HEK293 (cell line): Measurements from ENCODE around the gene KRTAP6-2.

Experiments used
- CTCF ChIA-PET: fragments of 350-600 bp; formaldehyde crosslinking; extraction: SDS; loops from one replicate; lab custom pipeline; 2021; ENCODE audit warnings: antibody characterized with exemption; lab: Yijun Ruan, JAX
- POLR2A ChIA-PET: fragments of 300-600 bp; formaldehyde crosslinking; extraction: SDS; loops from one replicate; lab custom pipeline; 2020; ENCODE audit warnings: antibody characterized with exemption, inconsistent platforms; lab: Yijun Ruan, JAX
- H3K27ac ChIP-seq: fragments of 200-500 bp; sonication (Bioruptor generic); 2 replicates; pipeline ENCODE4 v1.5.1; 2014; ENCODE audit warnings: low read depth, low read length, control low read depth, inconsistent platforms; ENCODE audit errors: extremely low read depth
- H3K36me3 ChIP-seq, 2 experiments: fragments of 200-500 bp in 1 of 2; sonication (Bioruptor generic) in 1 of 2; 1 replicate in 1 of 2; 2 replicates in 1 of 2; pipeline ENCODE4 v1.5.1; 2014 to 2017; ENCODE audit warnings: inconsistent platforms in 2 of 2, low read length in 2 of 2; ENCODE audit not compliant: control insufficient read depth in 2 of 2, insufficient read depth in 1 of 2
- H3K4me1 ChIP-seq: fragments of 200-500 bp; sonication (Bioruptor generic); 2 replicates; pipeline ENCODE4 v1.5.1; 2014; ENCODE audit warnings: mild to moderate bottlenecking, low read length, inconsistent platforms; ENCODE audit not compliant: control insufficient read depth, insufficient read depth
- H3K4me3 ChIP-seq: 2 replicates; pipeline ENCODE4 v1.5.1; 2011; ENCODE audit warnings: low read depth, mild to moderate bottlenecking, control low read depth, low read length, moderate library complexity
- H3K9me3 ChIP-seq: fragments of 200-500 bp; sonication (Bioruptor generic); 2 replicates; pipeline ENCODE4 v1.5.1; 2014; ENCODE audit warnings: low read depth, low read length, inconsistent platforms; ENCODE audit not compliant: control insufficient read depth, insufficient read depth
- GLI4 ChIP-seq: fragments of 450-650 bp; formaldehyde crosslinking; IDR thresholded peaks from 2 replicates; pipeline ENCODE4 v1.5.1; 2016; ENCODE audit warnings: missing biosample characterization, missing genetic modification characterization
- GLIS1 ChIP-seq: fragments of 450-650 bp; formaldehyde crosslinking; IDR thresholded peaks from 2 replicates; pipeline ENCODE4 v1.5.1; 2016; ENCODE audit warnings: missing biosample characterization, missing genetic modification characterization
- HOXA7 ChIP-seq: sonication (generic); formaldehyde crosslinking; IDR thresholded peaks from 2 replicates; pipeline ENCODE4 v1.8.1; 2022; ENCODE audit warnings: missing genetic modification reagents, borderline replicate concordance
- HOXD13 ChIP-seq: sonication (generic); formaldehyde crosslinking; IDR thresholded peaks from 2 replicates; pipeline ENCODE4 v1.8.0; 2022; ENCODE audit warnings: missing genetic modification reagents, borderline replicate concordance
- SP2 ChIP-seq: fragments of 450-650 bp; formaldehyde crosslinking; IDR thresholded peaks from 2 replicates; pipeline ENCODE4 v1.5.1; 2016; ENCODE audit warnings: missing biosample characterization, missing genetic modification characterization
- WT1 ChIP-seq: fragments of 450-650 bp; formaldehyde crosslinking; IDR thresholded peaks from 2 replicates; pipeline ENCODE4 v1.5.1; 2016; ENCODE audit warnings: missing biosample characterization, missing genetic modification characterization
- YY1 ChIP-seq: fragments of 450-650 bp; formaldehyde crosslinking; IDR thresholded peaks from 2 replicates; pipeline ENCODE4 v1.5.1; 2018; ENCODE audit warnings: missing biosample characterization, missing genetic modification characterization
- ZBTB49 ChIP-seq: fragments of 450-650 bp; formaldehyde crosslinking; IDR thresholded peaks from 2 replicates; pipeline ENCODE4 v1.5.1; 2016; ENCODE audit warnings: missing biosample characterization, missing genetic modification characterization, low read depth
- ZFHX2 ChIP-seq: fragments of 450-650 bp; formaldehyde crosslinking; conservative IDR thresholded peaks from 2 replicates; pipeline ENCODE4 v1.5.1; 2016; ENCODE audit warnings: missing biosample characterization, missing genetic modification characterization
- ZNF19 ChIP-seq: fragments of 450-650 bp; formaldehyde crosslinking; IDR thresholded peaks from 2 replicates; pipeline ENCODE4; 2016; ENCODE audit warnings: missing biosample characterization, missing genetic modification characterization, low read depth
- ZNF211 ChIP-seq: fragments of 450-650 bp; formaldehyde crosslinking; IDR thresholded peaks from 2 replicates; pipeline ENCODE4 v1.5.1; 2016; ENCODE audit warnings: low read depth, missing biosample characterization, missing genetic modification characterization
- ZNF544 ChIP-seq: fragments of 450-650 bp; formaldehyde crosslinking; IDR thresholded peaks from 2 replicates; pipeline ENCODE4 v1.5.0; 2017; ENCODE audit warnings: missing biosample characterization, missing genetic modification characterization
- ZNF560 ChIP-seq: fragments of 450-650 bp; formaldehyde crosslinking; IDR thresholded peaks from 2 replicates; pipeline ENCODE4 v1.5.1; 2017; ENCODE audit warnings: missing biosample characterization, missing genetic modification characterization, borderline replicate concordance
- ZNF704 ChIP-seq: fragments of 450-650 bp; formaldehyde crosslinking; IDR thresholded peaks from 2 replicates; pipeline ENCODE4 v1.5.1; 2016; ENCODE audit warnings: missing biosample characterization, missing genetic modification characterization
- ZNF747 ChIP-seq: fragments of 450-650 bp; formaldehyde crosslinking; IDR thresholded peaks from 2 replicates; pipeline ENCODE4 v1.5.1; 2016; ENCODE audit warnings: missing biosample characterization, missing genetic modification characterization
- ZNF768 ChIP-seq: fragments of 450-650 bp; formaldehyde crosslinking; IDR thresholded peaks from 2 replicates; pipeline ENCODE4 v1.5.1; 2018; ENCODE audit warnings: missing biosample characterization, mild to moderate bottlenecking, missing genetic modification characterization
- ZNF776 ChIP-seq: fragments of 450-650 bp; formaldehyde crosslinking; IDR thresholded peaks from 2 replicates; pipeline ENCODE4 v1.5.0; 2017; ENCODE audit warnings: missing biosample characterization, missing genetic modification characterization, borderline replicate concordance
- ZNF792 ChIP-seq: fragments of 450-650 bp; formaldehyde crosslinking; IDR thresholded peaks from 2 replicates; pipeline ENCODE4 v1.5.1; 2016; ENCODE audit warnings: missing biosample characterization, missing genetic modification characterization
- ZNF830 ChIP-seq: fragments of 450-650 bp; IDR thresholded peaks from 2 replicates; pipeline ENCODE4 v1.5.0; 2018; ENCODE audit warnings: missing biosample characterization, missing genetic modification characterization, low read depth, mild to moderate bottlenecking, moderate library complexity
- ZSCAN4 ChIP-seq: fragments of 450-650 bp; formaldehyde crosslinking; IDR thresholded peaks from 2 replicates; pipeline ENCODE4 v1.5.1; 2017; ENCODE audit warnings: missing biosample characterization, missing genetic modification characterization
- TF ChIP-seq, protein P1 (sequence below): fragments of 450-650 bp; formaldehyde crosslinking; conservative IDR thresholded peaks from 2 replicates; pipeline ENCODE4 v1.5.1; 2016; ENCODE audit warnings: low read depth, missing biosample characterization, missing genetic modification characterization

Gene KRTAP6-2

DNA sequence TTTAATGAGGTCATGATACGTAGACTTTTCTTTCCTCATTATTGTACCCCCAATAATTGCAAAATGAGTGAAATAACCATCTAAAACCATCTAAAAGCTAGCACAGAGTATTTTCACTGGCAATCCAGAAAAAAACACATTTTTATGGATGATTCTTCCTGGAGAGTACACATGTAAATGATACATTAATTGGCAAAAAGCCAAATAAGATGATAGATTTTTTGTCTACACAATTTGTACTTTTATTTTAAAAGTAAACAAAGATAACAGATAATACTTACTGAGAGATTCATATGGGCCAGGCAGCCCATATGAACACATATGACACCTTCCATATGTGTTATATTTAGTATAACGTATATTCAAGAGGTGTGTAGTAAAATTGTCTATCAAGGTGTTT, 35.1 kb downstream of the KRTAP6-2 start:
- no peak for TF ChIP-seq ZSCAN4 (tag by site-specific recombination)
- no peak for TF ChIP-seq ZNF560 (tag by site-specific recombination)
- no peak for TF ChIP-seq GLIS1 (tag by site-specific recombination)
- no peak for TF ChIP-seq GLI4 (tag by site-specific recombination)
- no peak for TF ChIP-seq WT1 (tag by site-specific recombination)
- Histone ChIP-seq H3K27ac (no peak overlapping the region), H3K4me3 (no peak overlapping the region), H3K9me3 (no peaks in the 10 kb centered on the region), H3K4me1 (no peaks in the 10 kb centered on the region), H3K36me3 (no peaks in the 10 kb centered on the region)
- ChIA-PET CTCF (no interaction called here), POLR2A (no interaction called here)

GRCh38 chr21:30563072-30563471, 35.6 kb downstream of the KRTAP6-2 start:
- no peaks in the 10 kb centered on the region for H3K4me1 ChIP-seq
- H3K36me3 ChIP-seq, result no peaks in the 10 kb centered on the region
- no peak overlapping the region for H3K27ac ChIP-seq
- no peak for TF ChIP-seq ZNF19 (tag by site-specific recombination)
- TF ChIP-seq ZNF768 (tag by site-specific recombination), result no peak
- no peak for TF ChIP-seq ZBTB49
- no peak for TF ChIP-seq ZNF792
- TF ChIP-seq HOXA7 (CRISPR knock-in tag), result no peak
- no peak for TF ChIP-seq ZNF211 (tag by site-specific recombination)
- TF ChIP-seq HOXD13 (CRISPR knock-in tag), result no peak
- TF ChIP-seq ZNF544, result no peak
- no peak for TF ChIP-seq SP2 (tag by site-specific recombination)
- no peak for TF ChIP-seq ZFHX2 (tag by site-specific recombination)
- TF ChIP-seq ZNF747 (tag by site-specific recombination), result no peak
- no peak for TF ChIP-seq YY1 (tag by site-specific recombination)
- TF ChIP-seq, protein P1, sequence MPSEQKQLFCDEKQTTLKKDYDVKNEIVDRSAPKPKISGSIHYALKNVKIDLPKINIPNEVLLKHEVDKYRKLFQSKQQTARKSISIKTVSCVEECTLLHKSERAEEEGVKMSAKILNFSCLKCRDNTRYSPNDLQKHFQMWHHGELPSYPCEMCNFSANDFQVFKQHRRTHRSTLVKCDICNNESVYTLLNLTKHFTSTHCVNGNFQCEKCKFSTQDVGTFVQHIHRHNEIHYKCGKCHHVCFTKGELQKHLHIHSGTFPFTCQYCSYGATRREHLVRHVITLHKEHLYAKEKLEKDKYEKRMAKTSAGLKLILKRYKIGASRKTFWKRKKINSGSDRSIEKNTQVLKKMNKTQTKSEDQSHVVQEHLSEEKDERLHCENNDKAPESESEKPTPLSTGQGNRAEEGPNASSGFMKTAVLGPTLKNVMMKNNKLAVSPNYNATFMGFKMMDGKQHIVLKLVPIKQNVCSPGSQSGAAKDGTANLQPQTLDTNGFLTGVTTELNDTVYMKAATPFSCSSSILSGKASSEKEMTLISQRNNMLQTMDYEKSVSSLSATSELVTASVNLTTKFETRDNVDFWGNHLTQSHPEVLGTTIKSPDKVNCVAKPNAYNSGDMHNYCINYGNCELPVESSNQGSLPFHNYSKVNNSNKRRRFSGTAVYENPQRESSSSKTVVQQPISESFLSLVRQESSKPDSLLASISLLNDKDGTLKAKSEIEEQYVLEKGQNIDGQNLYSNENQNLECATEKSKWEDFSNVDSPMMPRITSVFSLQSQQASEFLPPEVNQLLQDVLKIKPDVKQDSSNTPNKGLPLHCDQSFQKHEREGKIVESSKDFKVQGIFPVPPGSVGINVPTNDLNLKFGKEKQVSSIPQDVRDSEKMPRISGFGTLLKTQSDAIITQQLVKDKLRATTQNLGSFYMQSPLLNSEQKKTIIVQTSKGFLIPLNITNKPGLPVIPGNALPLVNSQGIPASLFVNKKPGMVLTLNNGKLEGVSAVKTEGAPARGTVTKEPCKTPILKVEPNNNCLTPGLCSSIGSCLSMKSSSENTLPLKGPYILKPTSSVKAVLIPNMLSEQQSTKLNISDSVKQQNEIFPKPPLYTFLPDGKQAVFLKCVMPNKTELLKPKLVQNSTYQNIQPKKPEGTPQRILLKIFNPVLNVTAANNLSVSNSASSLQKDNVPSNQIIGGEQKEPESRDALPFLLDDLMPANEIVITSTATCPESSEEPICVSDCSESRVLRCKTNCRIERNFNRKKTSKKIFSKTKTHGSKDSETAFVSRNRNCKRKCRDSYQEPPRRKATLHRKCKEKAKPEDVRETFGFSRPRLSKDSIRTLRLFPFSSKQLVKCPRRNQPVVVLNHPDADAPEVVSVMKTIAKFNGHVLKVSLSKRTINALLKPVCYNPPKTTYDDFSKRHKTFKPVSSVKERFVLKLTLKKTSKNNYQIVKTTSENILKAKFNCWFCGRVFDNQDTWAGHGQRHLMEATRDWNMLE (tag by site-specific recombination), result no peak
- TF ChIP-seq ZNF776, result no peak
- no peak for TF ChIP-seq ZNF704 (tag by site-specific recombination)
- no peak for TF ChIP-seq ZNF830
- no peak overlapping the region for H3K4me3 ChIP-seq
- ChIA-PET CTCF (no interaction called here), POLR2A (no interaction called here)
- no peaks in the 10 kb centered on the region for H3K9me3 ChIP-seq
